ENCODE results near the gene CAD.

Gene CAD

GRCh38 chr2:27291865-27292264, 74.7 kb downstream of the CAD start:
- no peak for TF ChIP-seq CTCF (IDR thresholded peaks at IDR 0.05; ENCODE audit: poor library complexity, severe bottlenecking)
- H3K4me1 ChIP-seq (ENCODE audit: insufficient read depth, poor library complexity, severe bottlenecking) = peaks cover 12% of the 10 kb centered on the region
- DNase-seq (ENCODE audit: low spot score) (no peak), ATAC-seq (ENCODE audit: low read depth) (no peak)
- H3K36me3 ChIP-seq (ENCODE audit: low read depth) = no peaks in the 10 kb centered on the region
- no peak overlapping the region for H3K27ac ChIP-seq (ENCODE audit: poor library complexity, severe bottlenecking)
- H3K9me3 ChIP-seq (ENCODE audit: severe bottlenecking) = no peaks in the 10 kb centered on the region
- no peaks in the 10 kb centered on the region for H3K27me3 ChIP-seq (ENCODE audit: insufficient read depth, poor library complexity, severe bottlenecking)
- no peak overlapping the region for H3K4me3 ChIP-seq (ENCODE audit: severe bottlenecking)
